Heart left ventricle (tissue), 16 donors: ENCODE measurements around the gene EPOP. TPM values are rescaled to one million over a fixed set of nuclear protein-coding genes. Genes with fewer than 3 reads are reported as not detected.
"Not testable (repeated sequence)": the region's sequence is repeated elsewhere in the genome, so short reads cannot be mapped to it uniquely, and the experiment has no call there.

Experiments used
- ATAC-seq, 4 donors: fragments of 200-7000 bp; cut with Tn5 transposase; one replicate each; pipeline ENCODE4 v1.9.1; 2020 to 2022; ENCODE audit warnings: moderate library complexity in 4 of 4, mild to moderate bottlenecking in 3 of 4, moderate number of reproducible peaks in 1 of 4
- DNase-seq, 5 donors: peaks; one replicate each; pipeline ENCODE4 v3.0.0-alpha.2; 2020
- H3K27ac ChIP-seq, 12 donors: fragments of 200-600 bp; sonication (generic) in 4 of 12; one replicate each; pipeline versions ENCODE4 v1.5.0 to v1.8.0; 2016 to 2022; ENCODE audit warnings: mild to moderate bottlenecking in 2 of 12
- H3K27me3 ChIP-seq, 9 donors: fragments of 200-600 bp; sonication (generic) in 2 of 9; one replicate each; pipeline versions ENCODE4 v1.5.1 to v1.8.0; 2016 to 2022; ENCODE audit warnings: mild to moderate bottlenecking in 3 of 9
- H3K36me3 ChIP-seq, 9 donors: fragments of 200-600 bp; sonication (generic) in 2 of 9; one replicate each; pipeline versions ENCODE4 v1.5.0 to v1.8.0; 2018 to 2022; ENCODE audit warnings: mild to moderate bottlenecking in 2 of 9
- H3K4me1 ChIP-seq, 12 donors: fragments of 200-600 bp; sonication (generic) in 4 of 12; one replicate each; pipeline versions ENCODE4 v1.5.0 to v1.8.0; 2016 to 2022; ENCODE audit warnings: mild to moderate bottlenecking in 3 of 12
- H3K4me3 ChIP-seq, 12 donors: fragments of 200-600 bp; sonication (generic) in 4 of 12; one replicate each; pipeline versions ENCODE4 v1.5.0 to v1.8.0; 2017 to 2022; ENCODE audit warnings: mild to moderate bottlenecking in 9 of 12, moderate library complexity in 4 of 12
- H3K9me3 ChIP-seq, 12 donors: fragments of 200-600 bp; sonication (generic) in 4 of 12; one replicate each; pipeline versions ENCODE4 v1.5.0 to v1.8.0; 2016 to 2022; ENCODE audit warnings: mild to moderate bottlenecking in 1 of 12
- POLR2A ChIP-seq, 2 donors: fragments of 450-650 bp; IDR thresholded peaks; one replicate each; pipeline ENCODE4 v1.6.1; 2017; ENCODE audit warnings: antibody characterized with exemption in 2 of 2, mild to moderate bottlenecking in 2 of 2, moderate library complexity in 2 of 2
- WGBS, 4 donors: extraction: QIAGEN DNeasy Blood & Tissue Kit in 2 of 4; methylation state at CpG; one replicate each; pipeline versions ENCODE4 v1.1.5 to v1.1.7; 2013 to 2018; 5-methylcytosine and 5-hydroxymethylcytosine counted together
- intact Hi-C, 10 donors: fragments of 100-400 bp; cut with DNase I; formaldehyde crosslinking; loops; one replicate each; pipeline versions ENCODE4 v1.11.1 to v1.14.2; 2022
- microRNA-seq, 4 donors: library from miRNA; unstranded; fragments of <30 nt; microRNA quantifications; one replicate each; pipeline versions ENCODE4 to v1.2.0, GENCODE V29; 2017 to 2020
- polyA plus RNA-seq, 2 donors: library from polyadenylated mRNA; stranded (reverse); fragments of 200-250 nt; gene quantifications; one replicate each; pipeline ENCODE4 v1.2.3, GENCODE V29; 2013
- total RNA-seq, 9 donors: library from RNA; depleted of rRNA in 2 of 9; stranded (reverse); fragments of >200 nt in 2 of 9; fragmentation: NEBNext Ultra II Directional in 3 of 9; extraction: Animal tissue kit (Norgen Biotek cat#: 25700) in 3 of 9; gene quantifications; one replicate each; pipeline versions ENCODE4 v1.1.0 to v1.2.4, GENCODE V29; 2016 to 2023
- TF ChIP-seq, protein P1 (sequence below), 12 donors: fragments of 200-600 bp; sonication (generic) in 4 of 12; IDR thresholded peaks; one replicate each; pipeline versions ENCODE4 v1.5.0 to v1.8.0; 2018 to 2022; ENCODE audit warnings: antibody characterized with exemption in 12 of 12, mild to moderate bottlenecking in 5 of 12
- donor health status: ischemic (EF 13 %, LVEDD 7.1; RV severe dilation, severe dysfunction).
- donor health status: healthy with polysubstance abuse.
- donor health status: DM: no; HTN: yes; CAD: no.
- donor health status: DM: no; HTN: no; CAD: no.
- donor health status: ischemic (EF 25% LVEDD 6.9; RV normal size, moderate dysfunction).
- donor health status: ischemic (EF 25% LVEDD 5.7; RV mildly dilated, moderate dysfunction).
- donor health status: healthy.
- donor health status: DM: yes; HTN: yes; CAD: no.
- donor health status: ischemic (EF 35%, LVEDD 5.7; RV mildly dilated, moderate dysfunction).
- donor health status: nonischemic (EF 11% LVEDD 7.7; RV severe dilation, severe dysfunction).
- donor health status: DM: yes; HTN: yes; CAD: no.
- donor health status: PGD.
- donor health status: ischemic (EF 29% LVEDD 5.4; RV normal size, mild dysfunction).
- donor health status: nonischemic (EF 23%, LVEDD 6.1; RV moderate dilation, normal function).

The EPOP gene
- total and polyA plus RNA-seq, 11 donors, result 0.25 to 3.1 (median 0.94) TPM

DNA sequence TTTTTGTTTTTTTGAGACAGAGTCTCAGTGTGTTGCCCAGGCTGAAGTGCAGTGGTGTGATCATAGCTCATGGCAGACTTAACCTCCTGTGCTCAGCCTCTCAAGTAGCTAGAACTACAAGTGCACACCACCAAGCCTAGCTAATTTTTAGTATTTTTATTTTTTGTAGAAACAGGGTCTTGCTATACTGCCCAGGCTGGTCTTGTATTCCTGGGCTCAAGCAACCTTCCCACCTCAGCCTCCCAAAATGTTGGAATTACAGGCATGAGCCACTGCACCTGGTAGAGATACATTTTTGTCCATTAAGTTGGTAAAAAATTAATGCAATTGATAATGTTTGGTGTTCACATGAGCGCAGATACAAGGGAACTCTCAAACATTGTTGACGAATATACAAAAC lies 46.8 kb downstream of the EPOP start:
- intact Hi-C loops, result no loop called here
- H3K9me3 ChIP-seq, result no peaks in the 10 kb centered on the region
- H3K27ac ChIP-seq, result no peak overlapping the region
- no peaks in the 10 kb centered on the region for H3K36me3 ChIP-seq
- no peaks in the 10 kb centered on the region for H3K4me1 ChIP-seq
- no peak overlapping the region for H3K4me3 ChIP-seq
- H3K27me3 ChIP-seq, result peaks cover 0 to 7% (median 0%) of the 10 kb centered on the region in 9 donors
- no peak for DNase-seq
- no peak for ATAC-seq
- 94 to 95% (median 95%) methylated on average over 2 of the region's 2 CpGs for WGBS, 4 donors
- no peak for TF ChIP-seq POLR2A (IDR thresholded peaks at IDR 0.05)
- TF ChIP-seq, protein P1, sequence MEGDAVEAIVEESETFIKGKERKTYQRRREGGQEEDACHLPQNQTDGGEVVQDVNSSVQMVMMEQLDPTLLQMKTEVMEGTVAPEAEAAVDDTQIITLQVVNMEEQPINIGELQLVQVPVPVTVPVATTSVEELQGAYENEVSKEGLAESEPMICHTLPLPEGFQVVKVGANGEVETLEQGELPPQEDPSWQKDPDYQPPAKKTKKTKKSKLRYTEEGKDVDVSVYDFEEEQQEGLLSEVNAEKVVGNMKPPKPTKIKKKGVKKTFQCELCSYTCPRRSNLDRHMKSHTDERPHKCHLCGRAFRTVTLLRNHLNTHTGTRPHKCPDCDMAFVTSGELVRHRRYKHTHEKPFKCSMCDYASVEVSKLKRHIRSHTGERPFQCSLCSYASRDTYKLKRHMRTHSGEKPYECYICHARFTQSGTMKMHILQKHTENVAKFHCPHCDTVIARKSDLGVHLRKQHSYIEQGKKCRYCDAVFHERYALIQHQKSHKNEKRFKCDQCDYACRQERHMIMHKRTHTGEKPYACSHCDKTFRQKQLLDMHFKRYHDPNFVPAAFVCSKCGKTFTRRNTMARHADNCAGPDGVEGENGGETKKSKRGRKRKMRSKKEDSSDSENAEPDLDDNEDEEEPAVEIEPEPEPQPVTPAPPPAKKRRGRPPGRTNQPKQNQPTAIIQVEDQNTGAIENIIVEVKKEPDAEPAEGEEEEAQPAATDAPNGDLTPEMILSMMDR (IDR thresholded peaks at IDR 0.05), result no peak

DNA sequence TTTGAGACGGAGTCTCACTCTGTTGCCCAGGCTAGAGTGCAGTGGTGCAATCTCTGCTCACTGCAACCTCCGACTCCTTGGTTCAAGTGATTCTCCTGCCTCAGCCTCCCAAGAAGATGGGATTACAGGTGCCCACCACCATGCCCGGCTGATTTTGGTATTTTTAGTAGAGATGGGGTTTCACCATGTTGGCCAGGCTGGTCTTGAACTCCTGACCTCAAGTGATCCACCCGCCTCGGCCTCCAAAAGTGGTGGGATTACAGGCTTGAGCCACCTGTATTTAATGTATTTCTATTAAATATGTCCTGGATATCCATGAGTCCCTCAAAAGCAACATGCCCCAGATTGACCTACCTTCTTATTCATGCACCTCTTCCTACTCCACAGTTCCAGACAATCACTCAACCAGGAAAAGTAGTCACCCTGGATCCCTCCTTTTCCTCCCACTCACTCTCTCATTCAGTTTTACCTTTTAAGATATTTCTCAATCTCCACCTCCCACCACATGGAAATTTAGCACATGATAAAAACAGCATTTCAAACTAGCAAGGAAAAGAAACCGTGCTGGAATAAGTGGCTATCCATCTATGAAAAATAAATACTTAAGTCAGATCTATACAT lies 48.0 kb downstream of the EPOP start:
- intact Hi-C loops, H3K4me1 ChIP-seq, H3K27ac ChIP-seq, H3K9me3 ChIP-seq, DNase-seq, H3K4me3 ChIP-seq, H3K36me3 ChIP-seq, ATAC-seq: not testable (repeated sequence)
- 81 to 88% (median 86%) methylated on average over 6 of the region's 6 CpGs for WGBS, 4 donors
- H3K27me3 ChIP-seq, result peaks cover 0 to 15% (median 0%) of the 10 kb centered on the region in 9 donors

DNA sequence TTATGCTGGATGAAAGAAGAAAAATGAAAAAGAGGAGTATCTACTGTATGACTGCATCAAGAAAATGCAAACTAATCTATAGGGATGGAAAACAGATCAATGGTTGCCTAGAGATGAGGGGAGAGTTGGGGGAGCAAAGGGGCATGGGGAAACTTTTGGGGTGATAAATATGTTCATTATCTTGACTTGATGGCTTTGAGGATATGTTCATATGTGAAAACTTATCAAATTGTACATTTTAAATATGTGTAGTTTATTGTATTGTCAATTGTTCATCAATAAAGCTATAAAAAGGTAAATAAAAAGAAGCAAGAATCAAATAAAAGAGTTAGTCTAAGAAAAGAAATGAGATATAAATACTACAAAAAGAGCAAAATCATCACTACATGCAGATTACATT lies 49.3 kb downstream of the EPOP start:
- intact Hi-C loops, result no loop called here
- DNase-seq, result no peak
- no peak overlapping the region for H3K27ac ChIP-seq
- peaks cover 0 to 18% (median 0%) of the 10 kb centered on the region in 9 donors for H3K27me3 ChIP-seq
- no peak for ATAC-seq
- TF ChIP-seq, protein P1 (IDR thresholded peaks at IDR 0.05), result no peak
- TF ChIP-seq POLR2A (IDR thresholded peaks at IDR 0.05), result no peak
- no peaks in the 10 kb centered on the region for H3K36me3 ChIP-seq
- no peak overlapping the region for H3K4me3 ChIP-seq
- H3K4me1 ChIP-seq, result no peaks in the 10 kb centered on the region
- H3K9me3 ChIP-seq, result no peaks in the 10 kb centered on the region

DNA sequence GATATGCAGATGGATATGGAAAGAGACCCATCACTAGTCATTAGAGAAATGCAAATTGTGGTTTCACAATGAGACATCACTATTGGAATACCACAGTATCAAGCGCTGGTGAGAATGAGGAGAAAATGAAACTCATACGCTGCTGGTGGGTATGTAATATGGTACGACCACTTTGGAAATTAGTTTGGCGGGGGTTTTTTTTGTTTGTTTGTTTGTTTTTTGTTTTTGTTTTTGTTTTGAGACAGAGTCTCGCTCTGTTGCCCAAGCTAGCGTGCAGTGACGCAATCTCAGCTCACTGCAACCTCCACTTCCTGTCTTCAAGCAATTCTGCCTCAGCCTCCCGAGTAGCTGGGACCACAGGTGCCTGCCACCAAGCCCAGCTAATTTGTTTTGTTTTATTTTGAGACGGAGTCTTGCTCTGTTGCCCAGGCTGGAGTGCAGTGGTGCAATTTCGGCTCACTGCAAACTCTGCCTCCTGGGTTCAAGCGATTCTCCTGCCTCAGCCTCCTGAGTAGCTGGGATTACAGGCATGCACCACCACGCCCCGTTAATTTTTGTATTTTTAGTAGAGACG lies 49.9 kb downstream of the EPOP start:
- DNase-seq, ATAC-seq, H3K4me1 ChIP-seq, H3K27ac ChIP-seq, H3K9me3 ChIP-seq, H3K4me3 ChIP-seq, intact Hi-C loops, H3K36me3 ChIP-seq: not testable (repeated sequence)
- peaks cover 0 to 21% (median 0%) of the 10 kb centered on the region in 9 donors for H3K27me3 ChIP-seq
- WGBS, 4 donors, result 81 to 86% (median 83%) methylated on average over 14 of the region's 14 CpGs

Small RNAs within 50 kb of the gene (microRNA-seq; reads per million reads assigned to microRNA genes)
- gene MIR4726 (0 to 0.51 (median 0.10) reads per million in 4 donors), gene MIR4734 (0 to 0.19 (median 0) reads per million in 4 donors)

Other genes starting within 250 kb of the EPOP start
- gene ARHGAP23, start 246.5 kb downstream of the EPOP start, total RNA-seq, result 10 to 100 TPM; 28.0 to 72.3 (median 66.3) TPM
- gene ARHGAP23, start 246.5 kb downstream of the EPOP start, polyA plus RNA-seq, result 10 to 100 TPM; 34.4 to 73.1 TPM
- gene SRCIN1, start 69.0 kb downstream of the EPOP start, total RNA-seq, result 1 to 10 TPM in 5 of 9 donors, under 1 TPM in 4; 0.46 to 1.7 (median 1.1) TPM
- gene SRCIN1, start 69.0 kb downstream of the EPOP start, polyA plus RNA-seq, result under 1 TPM; 0.19 to 0.95 TPM
- 10 to 100 TPM; 43.6 to 91.3 (median 68.3) TPM for gene MLLT6, start 30.3 kb upstream of the EPOP start, total RNA-seq
- gene MLLT6, start 30.3 kb upstream of the EPOP start, polyA plus RNA-seq, result 10 to 100 TPM; 35.2 to 71.1 TPM
- gene CISD3, start 55.4 kb upstream of the EPOP start, total RNA-seq, result 10 to 100 TPM; 21.2 to 80.3 (median 65.4) TPM
- 10 to 100 TPM; 61.4 to 65.1 TPM for gene CISD3, start 55.4 kb upstream of the EPOP start, polyA plus RNA-seq
- gene PCGF2, start 73.4 kb upstream of the EPOP start, total RNA-seq, result 10 to 100 TPM in 7 of 9 donors, 1 to 10 TPM in 2; 3.8 to 26.3 (median 21.9) TPM
- 10 to 100 TPM; 16.5 to 33.6 TPM for gene PCGF2, start 73.4 kb upstream of the EPOP start, polyA plus RNA-seq
- gene PSMB3, start 77.8 kb upstream of the EPOP start, total RNA-seq, result 100 to 1,000 TPM; 145 to 305 (median 194) TPM
- gene PSMB3, start 77.8 kb upstream of the EPOP start, polyA plus RNA-seq, result 100 to 1,000 TPM; 298 to 304 TPM
- 10 to 100 TPM; 39.4 to 55.0 (median 48.5) TPM for gene PIP4K2B, start 124.6 kb upstream of the EPOP start, total RNA-seq
- 10 to 100 TPM; 23.3 to 38.9 TPM for gene PIP4K2B, start 124.6 kb upstream of the EPOP start, polyA plus RNA-seq
- 10 to 100 TPM in 2 of 9 donors, 1 to 10 TPM in 7; 6.7 to 11.1 (median 8.3) TPM for gene CWC25, start 150.4 kb upstream of the EPOP start, total RNA-seq
- gene CWC25, start 150.4 kb upstream of the EPOP start, polyA plus RNA-seq, result 10 to 100 TPM in 1 of 2 donors, 1 to 10 TPM in 1; 9.7 to 10.9 TPM
- gene RPL23, start 178.8 kb upstream of the EPOP start, total RNA-seq, result 1,000 to 10,000 TPM in 1 of 9 donors, 100 to 1,000 TPM in 8; 698 to 1,018 (median 826) TPM
- gene RPL23, start 178.8 kb upstream of the EPOP start, polyA plus RNA-seq, result 1,000 to 10,000 TPM; 1,964 to 2,300 TPM
- gene LASP1, start 195.1 kb upstream of the EPOP start, total RNA-seq, result 10 to 100 TPM; 23.2 to 88.2 (median 26.7) TPM
- gene LASP1, start 195.1 kb upstream of the EPOP start, polyA plus RNA-seq, result 10 to 100 TPM; 18.2 to 29.2 TPM